SH-SY5Y (cell line): ENCODE data around the gene CRLF2.

ENCODE experiments used
- GATA2 ChIP-seq: IDR thresholded peaks from 2 replicates; pipeline ENCODE4 v1.6.1; 2011; ENCODE audit warnings: mild to moderate bottlenecking, low read depth, low read length
- GATA3 ChIP-seq: IDR thresholded peaks from 2 replicates; pipeline ENCODE4 v1.6.1; 2011; ENCODE audit warnings: low read depth, mild to moderate bottlenecking, low read length, moderate library complexity

DNA sequence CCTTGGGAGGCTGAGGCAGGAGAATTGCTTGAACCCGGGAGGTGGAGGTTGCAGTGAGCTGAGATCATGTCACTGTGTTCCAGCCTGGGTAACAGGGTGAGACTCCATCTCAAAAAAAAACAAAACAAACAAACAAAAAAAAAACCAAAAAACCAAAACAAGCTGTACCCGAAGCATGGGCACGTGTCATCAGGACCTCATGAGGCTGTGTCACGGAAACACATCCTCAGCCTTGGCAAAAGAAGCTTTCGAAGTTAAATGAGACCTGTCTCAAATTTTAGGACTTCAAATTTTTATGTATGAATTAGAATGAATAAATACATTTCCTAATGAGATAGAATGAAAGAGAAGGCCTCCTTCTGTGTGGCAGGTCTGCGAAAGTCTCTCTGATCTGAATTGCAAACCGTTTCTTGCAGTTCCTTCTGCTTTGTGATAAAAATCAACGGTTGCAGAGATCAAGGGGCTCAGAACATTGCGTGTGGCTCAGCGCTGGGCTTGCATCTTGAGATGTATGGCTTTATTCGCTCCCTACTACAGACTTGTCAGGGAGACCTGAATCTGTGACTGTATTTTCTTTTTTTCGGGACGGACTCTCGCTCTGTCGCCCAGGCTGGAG is 19.5 kb upstream of the CRLF2 start:
- TF ChIP-seq GATA2: no peak
- TF ChIP-seq GATA3: no peak
